Measurements from ENCODE around the gene CX3CL1. TPM values are rescaled to one million over a fixed set of nuclear protein-coding genes. Genes with fewer than 3 reads are reported as not detected.

CX3CL1 gene
- total and polyA plus RNA-seq, 9 of the 15 experiments (the other 6 are each of a cell fraction or from before 2014, with no cell fraction given), result 0.09 TPM; not detected in 8

GRCh38 chr16:57390636-57391295 is 18.5 kb downstream of the CX3CL1 start:
- no peaks in the 10 kb centered on the region for H4K20me1 ChIP-seq (replicated peaks; ENCODE audit: control insufficient read depth, insufficient read depth, low read length)
- peaks cover 5 to 42% of the 10 kb centered on the region in 2 experiments; a peak in 4 of 5 replicates for H3K27me3 ChIP-seq (ENCODE audit: control insufficient read depth in 2 of 2, insufficient read depth in 2 of 2, low read length in 2 of 2)
- WGBS (ENCODE audit: insufficient coverage, low coverage, missing lambda C conversion rate), result 1% methylated on average over 5 of the region's 5 CpGs
- H3K9me1 ChIP-seq (ENCODE audit: control insufficient read depth, insufficient read depth, low read length), result no peaks in the 10 kb centered on the region
- no peak overlapping the region for H3K4me3 ChIP-seq
- H3K9me3 ChIP-seq (replicated peaks; ENCODE audit: control insufficient read depth, insufficient read depth, low read depth, low read length), result no peaks in the 10 kb centered on the region; the same call in 1 of the 2 replicates
- ATAC-seq (no peak), FAIRE-seq (no peak), DNase-seq (ENCODE audit: extremely low read depth in 1 of 4, low spot score in 3 of 4) (no peak)
- no peaks in the 10 kb centered on the region; a peak in 1 of 5 replicates for H3K4me1 ChIP-seq (replicated peaks in 1 of 2; ENCODE audit: control insufficient read depth in 2 of 2, insufficient read depth in 2 of 2, low read length in 2 of 2)
- intact Hi-C loops (cut with micrococcal nuclease), result no loop called here
- no peak overlapping the region for H3K9ac ChIP-seq (ENCODE audit: insufficient read depth in 1 of 2, low read depth in 2 of 2, low read length in 2 of 2)
- no TSS peak for BruUV-seq (replicated peaks)
- CTCF ChIA-PET (ENCODE audit: low intra/inter-chr PET ratio), result no interaction called here
- H3K79me2 ChIP-seq (ENCODE audit: control insufficient read depth, insufficient read depth, low read length), result no peaks in the 10 kb centered on the region
- H2AFZ ChIP-seq (ENCODE audit: low read depth, low read length), result no peak overlapping the region
- no peak overlapping the region for H3K4me2 ChIP-seq (ENCODE audit: insufficient read depth, low read length)
- H3K36me3 ChIP-seq (ENCODE audit: control insufficient read depth, insufficient read depth, low read length), result no peaks in the 10 kb centered on the region
- in situ Hi-C loops (cut with MboI), result no loop called here
- TF ChIP-seq, protein P1, sequence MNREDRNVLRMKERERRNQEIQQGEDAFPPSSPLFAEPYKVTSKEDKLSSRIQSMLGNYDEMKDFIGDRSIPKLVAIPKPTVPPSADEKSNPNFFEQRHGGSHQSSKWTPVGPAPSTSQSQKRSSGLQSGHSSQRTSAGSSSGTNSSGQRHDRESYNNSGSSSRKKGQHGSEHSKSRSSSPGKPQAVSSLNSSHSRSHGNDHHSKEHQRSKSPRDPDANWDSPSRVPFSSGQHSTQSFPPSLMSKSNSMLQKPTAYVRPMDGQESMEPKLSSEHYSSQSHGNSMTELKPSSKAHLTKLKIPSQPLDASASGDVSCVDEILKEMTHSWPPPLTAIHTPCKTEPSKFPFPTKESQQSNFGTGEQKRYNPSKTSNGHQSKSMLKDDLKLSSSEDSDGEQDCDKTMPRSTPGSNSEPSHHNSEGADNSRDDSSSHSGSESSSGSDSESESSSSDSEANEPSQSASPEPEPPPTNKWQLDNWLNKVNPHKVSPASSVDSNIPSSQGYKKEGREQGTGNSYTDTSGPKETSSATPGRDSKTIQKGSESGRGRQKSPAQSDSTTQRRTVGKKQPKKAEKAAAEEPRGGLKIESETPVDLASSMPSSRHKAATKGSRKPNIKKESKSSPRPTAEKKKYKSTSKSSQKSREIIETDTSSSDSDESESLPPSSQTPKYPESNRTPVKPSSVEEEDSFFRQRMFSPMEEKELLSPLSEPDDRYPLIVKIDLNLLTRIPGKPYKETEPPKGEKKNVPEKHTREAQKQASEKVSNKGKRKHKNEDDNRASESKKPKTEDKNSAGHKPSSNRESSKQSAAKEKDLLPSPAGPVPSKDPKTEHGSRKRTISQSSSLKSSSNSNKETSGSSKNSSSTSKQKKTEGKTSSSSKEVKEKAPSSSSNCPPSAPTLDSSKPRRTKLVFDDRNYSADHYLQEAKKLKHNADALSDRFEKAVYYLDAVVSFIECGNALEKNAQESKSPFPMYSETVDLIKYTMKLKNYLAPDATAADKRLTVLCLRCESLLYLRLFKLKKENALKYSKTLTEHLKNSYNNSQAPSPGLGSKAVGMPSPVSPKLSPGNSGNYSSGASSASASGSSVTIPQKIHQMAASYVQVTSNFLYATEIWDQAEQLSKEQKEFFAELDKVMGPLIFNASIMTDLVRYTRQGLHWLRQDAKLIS (CRISPR knock-in tag; IDR thresholded peaks at IDR 0.05), result no peak
- TF ChIP-seq LEF1 (IDR thresholded peaks at IDR 0.05), result no peak
- TF ChIP-seq ZBTB7A (IDR thresholded peaks at IDR 0.05; ENCODE audit: borderline replicate concordance, control insufficient read depth, low read depth, low read length), result no peak
- TF ChIP-seq TBL1XR1 (IDR thresholded peaks at IDR 0.05; ENCODE audit: low read length in 2 of 2), result no peak
- TF ChIP-seq SRSF9 (IDR thresholded peaks at IDR 0.05; ENCODE audit: borderline replicate concordance, low read depth, low read length), result no peak
- no peak for TF ChIP-seq SIN3B (IDR thresholded peaks at IDR 0.05; ENCODE audit: low read depth)
- TF ChIP-seq RUNX1 (IDR thresholded peaks at IDR 0.05; ENCODE audit: low read depth), result no peak
- TF ChIP-seq TRIM24 (IDR thresholded peaks at IDR 0.05), result no peak
- no peak for TF ChIP-seq ZFP30 (CRISPR knock-in tag; IDR thresholded peaks at IDR 0.05; ENCODE audit: borderline replicate concordance)
- no peak overlapping the region for H3K27ac ChIP-seq (ENCODE audit: extremely low read depth, low read depth, low read length)
- POLR2A ChIA-PET, result interaction anchor here (1.0 kb wide), 1 partner anchor 10 kb away, joined by 3 read pairs; no protein-coding TSS in a partner anchor

Data from K562 (cell line).